Putamen (tissue), 1 donor: ENCODE measurements around the gene ZNF184.

ENCODE experiments used
- DNase-seq: peaks from one replicate; pipeline ENCODE4 v3.0.0-alpha.2; 2016; ENCODE audit warnings: low spot score

Gene ZNF184

DNA sequence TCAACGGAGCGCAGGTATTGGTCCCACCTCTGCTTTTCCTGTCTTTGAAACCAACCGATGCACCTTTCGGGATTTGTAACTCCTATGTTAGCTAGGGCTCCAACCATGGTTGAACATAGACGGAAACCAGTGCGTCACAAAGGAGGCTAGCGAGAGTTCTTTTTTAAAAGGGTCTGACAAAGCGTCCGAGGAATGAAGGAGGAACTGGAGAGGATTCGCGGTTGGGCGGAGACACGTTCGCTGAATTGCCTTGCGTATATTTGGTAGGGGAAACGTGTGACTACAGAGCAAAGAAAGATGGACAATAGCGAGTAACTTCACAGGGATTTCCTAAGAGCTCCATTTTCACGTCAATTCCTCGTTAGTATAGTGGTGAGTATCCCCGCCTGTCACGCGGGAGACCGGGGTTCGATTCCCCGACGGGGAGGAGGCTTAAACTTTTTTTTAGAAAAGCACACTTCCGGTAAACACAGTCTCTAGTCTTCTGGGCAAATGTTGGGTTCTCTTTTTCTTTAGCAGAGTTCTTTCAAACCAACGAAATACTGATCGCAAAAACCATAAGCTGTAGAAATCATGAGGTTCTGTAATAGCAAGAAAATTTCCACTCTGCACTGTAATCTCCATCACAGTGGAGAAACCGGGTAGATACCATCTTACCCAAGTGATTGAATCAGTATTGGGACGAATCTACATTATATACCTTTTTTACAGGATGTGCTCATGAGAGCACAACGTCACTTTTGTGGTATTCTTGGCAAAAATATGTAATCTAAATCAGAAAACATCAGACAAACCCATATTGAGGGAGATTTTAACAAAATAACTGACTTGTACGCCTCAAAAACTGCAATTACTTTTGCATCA, 6.6 kb upstream of the ZNF184 start:
- peak; percentile 92 for DNase-seq

DNA sequence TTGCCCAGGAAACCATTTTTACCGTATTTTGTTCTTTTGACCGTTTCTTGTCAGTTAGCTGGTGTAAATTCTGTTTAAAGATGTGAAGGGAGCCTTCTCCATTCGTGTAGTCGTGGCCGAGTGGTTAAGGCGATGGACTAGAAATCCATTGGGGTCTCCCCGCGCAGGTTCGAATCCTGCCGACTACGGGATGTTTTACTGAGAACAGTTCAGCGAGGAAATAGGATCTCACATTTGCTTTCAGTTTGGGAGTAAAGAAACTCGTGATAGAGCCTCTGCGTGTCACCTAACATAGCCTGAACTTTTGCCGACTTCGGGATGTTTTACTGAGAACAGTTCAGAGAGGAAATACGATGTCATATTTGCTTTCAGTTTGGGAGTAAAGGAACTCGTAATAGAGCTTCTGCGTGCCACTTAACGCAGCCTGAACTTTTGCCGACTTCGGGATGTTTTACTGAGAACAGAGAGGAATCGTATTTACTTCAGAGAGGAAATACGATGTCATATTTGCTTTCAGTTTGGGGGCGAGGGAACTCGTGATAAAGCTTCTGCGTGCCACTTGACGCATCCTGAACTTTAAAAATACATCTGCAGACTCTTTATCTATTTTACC, 5.9 kb upstream of the ZNF184 start:
- peak; percentile 92 for DNase-seq

DNA sequence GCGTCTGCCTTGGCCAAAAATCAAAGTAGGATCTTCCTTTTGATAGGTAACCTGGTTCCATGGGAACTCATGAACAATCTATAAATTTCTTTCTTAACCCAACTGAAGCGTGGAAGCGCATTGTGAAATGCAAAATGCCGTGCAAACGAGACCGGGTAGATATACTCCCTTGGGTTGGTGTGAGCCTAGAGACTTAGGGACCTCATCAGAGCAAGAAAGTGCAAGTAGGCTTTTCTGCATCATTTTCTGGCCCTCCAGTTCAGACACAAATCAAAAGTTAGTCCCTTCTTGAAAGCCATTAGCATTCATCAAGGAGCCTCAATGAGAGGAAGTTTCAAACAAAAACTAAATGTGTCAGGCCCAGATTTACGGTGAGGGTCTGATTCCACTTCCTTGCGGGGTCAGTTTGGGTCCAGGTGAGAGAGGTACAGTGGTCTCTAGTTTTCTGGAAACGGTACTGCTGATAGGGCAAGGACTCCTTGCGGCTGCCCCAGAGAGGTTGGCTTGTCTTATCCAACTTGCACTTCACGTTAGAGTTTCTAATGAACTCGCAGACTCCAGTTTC, 5.3 kb upstream of the ZNF184 start:
- DNase-seq = no peak

DNA sequence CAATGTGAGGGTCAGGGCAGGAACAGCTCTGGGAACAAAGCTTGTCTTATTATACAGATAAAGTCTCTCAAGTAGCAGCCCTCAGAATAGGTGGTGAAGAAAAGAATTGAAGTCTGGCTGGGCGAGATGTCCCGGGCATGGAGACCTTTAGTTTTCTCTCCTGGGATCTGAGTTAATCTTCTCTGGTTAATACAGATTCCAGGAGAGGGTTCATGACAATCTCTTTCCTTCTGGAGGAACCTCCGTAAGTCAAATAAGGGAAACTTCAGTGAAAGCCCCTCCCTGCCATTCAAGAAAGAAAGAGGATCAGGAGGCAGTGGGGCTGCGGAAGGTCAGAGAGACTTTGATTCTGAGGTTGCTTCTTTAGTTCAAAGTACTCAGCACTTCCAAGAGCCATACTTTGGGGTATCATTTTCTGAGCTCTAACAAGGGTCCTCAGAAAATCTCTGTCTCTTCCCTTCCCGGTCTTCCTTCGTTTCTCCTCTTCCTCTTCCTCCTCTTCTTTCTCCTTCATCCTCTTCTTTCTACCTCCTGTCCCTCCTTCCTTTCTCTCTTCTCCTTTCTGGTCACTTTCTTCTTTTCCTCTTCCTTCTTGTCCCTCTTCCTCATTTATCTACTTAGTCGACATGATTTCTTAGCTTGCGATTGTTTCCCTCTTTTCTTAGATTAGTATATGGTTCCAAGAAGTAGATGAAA, 4.6 kb upstream of the ZNF184 start:
- no peak for DNase-seq

DNA sequence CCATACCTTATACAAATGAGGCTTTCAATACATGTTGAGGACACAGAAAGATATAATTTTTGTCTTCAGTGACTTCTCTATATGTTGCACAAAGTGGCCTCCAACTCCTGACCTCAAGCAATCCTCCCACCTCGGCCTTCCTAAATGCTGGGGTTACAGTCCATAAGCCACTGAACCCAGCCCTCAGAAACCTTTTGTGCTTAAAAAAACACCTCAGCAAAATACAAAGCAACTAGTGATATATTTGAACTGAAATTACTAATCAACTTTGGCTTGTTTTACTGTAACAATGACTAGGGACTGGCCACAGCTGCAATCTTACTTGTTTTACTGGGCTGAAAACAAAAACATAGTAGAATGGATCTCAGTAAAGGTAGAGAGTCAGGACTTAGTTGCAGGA, 3.2 kb upstream of the ZNF184 start:
- DNase-seq = no peak

- DNase-seq = no peak
Observed at GRCh38 chr6:27474672-27475071, 1.8 kb upstream of the ZNF184 start.

GRCh38 chr6:27474172-27474465, 1.2 kb upstream of the ZNF184 start:
- DNase-seq = no peak

DNA sequence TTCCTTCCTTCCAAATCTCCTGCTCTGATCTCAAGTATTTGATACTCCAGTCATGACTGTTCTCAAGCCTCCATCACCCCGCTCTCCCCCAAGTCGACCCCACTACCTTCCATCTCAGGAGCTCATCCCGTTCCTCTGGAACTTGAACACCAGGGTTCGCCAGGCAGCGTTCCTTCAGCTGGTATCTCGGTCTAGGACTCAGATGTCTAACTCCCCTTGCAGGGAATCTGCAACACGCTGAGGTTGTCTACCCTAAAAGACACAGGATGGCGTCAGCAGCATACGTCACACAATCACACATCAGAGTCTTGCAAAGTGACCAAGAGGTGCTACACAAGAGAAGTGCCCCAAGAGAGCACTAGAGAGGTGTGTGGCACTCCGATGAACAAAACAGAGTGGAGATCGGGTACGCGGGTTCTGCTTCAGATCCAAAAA, 706 bp downstream of the ZNF184 start:
- DNase-seq = peak; percentile 41

DNA sequence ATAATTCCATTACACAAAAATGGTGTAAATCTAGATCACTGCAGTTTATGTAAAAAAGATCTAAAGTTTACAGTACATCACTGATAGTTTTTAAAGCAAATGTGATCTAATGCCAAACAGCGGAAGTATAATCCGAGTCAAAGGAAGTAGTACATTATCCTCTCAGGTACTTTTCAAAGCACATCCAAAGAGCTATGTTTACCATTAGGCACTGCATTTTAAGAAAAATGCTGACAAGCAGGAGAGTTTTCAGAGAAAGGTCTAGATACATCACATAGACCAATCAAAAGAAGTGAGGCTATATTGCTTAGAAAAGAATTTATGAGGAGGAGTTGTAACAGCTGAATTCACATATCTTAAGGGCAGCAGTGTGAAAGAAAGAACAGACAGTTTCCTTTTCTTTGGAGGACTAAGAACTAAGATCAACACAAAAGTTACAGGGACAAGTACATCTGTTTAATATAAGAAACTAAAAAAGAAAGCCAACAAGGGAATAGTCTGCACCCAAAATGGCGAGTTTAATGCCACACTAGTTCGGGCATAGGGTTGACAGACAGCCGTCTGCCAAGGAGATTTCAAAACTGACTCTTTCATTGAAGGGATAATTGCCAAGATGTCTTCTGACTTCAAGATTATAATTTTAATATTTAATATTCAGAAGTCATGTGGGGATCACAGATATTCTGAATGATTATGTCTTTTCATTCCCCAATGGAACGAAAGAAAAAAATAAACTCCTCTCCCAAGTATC, 1.4 kb downstream of the ZNF184 start:
- DNase-seq = no peak

DNA sequence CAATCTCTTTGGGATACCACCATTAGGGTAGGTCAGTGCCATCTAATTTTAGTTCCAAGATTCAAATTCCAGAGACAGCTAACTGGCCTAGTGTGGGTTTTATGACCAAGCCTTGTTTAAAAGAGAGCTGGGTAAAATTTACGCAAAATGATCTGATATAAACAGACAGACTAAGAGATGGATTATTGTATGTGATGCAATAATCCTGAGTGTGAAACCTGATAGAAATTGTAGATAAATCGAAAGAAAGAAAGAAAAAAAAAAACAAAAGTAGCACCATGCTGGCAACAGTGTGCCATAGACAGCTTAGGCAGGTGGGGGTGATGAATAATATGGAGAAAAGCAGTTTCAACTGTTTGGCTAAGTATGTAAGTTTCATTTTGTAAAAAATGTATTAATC, 2.9 kb downstream of the ZNF184 start:
- DNase-seq = no peak

GRCh38 chr6:27468334-27468733, 4.6 kb downstream of the ZNF184 start:
- no peak for DNase-seq

DNA sequence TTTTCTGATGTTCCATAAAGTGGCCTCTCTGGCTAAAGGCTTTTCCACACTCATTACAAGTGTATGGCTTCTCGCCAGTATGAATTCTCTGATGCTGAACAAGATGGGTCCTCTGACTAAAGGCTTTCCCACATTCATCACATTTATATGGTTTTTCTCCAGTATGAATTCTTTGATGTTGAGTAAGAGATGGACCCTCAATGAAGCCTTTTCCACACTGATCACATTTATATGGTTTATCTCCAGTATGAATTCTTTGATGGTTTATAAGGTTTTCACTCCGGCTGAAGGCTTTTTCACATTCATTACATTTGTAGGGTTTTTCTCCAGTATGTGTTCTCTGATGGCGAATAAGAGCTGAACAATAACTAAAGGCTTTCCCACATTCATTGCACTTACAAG, 20.4 kb downstream of the ZNF184 start:
- DNase-seq = no peak

DNA sequence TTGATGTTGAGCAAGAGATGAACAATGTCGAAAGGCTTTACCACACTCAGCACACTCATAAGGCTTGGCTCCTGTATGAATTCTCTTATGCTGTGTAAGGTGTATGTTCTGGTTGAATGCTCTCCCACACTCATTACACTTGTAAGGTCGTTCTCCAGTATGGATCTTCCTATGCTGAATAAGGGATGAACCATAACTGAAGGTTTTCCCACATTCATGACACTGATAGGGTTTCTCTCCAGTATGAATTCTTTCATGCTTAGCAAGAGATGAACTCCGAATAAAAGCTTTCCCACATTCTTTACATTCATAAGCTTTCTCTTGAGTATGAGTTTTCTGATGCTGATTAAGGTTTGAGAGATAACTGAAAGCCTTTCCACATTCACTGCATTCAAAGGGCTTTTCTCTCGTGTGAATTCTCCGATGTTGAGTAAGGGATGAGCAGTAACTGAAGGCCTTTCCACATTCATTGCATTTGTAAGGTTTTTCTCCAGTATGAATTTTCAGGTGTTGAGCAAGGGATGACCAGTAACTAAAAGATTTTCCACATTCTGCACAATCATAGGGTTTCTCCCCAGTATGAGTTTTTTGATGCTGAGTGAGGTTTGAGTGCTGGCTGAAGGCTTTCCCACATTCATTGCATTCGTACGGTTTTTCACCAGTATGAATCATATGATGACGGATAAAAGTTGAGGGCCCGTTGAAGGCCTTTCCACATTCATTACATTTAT, 21.1 kb downstream of the ZNF184 start:
- no peak for DNase-seq

- DNase-seq = no peak
Observed at GRCh38 chr6:27448456-27448855, 24.4 kb downstream of the ZNF184 start.

DNA sequence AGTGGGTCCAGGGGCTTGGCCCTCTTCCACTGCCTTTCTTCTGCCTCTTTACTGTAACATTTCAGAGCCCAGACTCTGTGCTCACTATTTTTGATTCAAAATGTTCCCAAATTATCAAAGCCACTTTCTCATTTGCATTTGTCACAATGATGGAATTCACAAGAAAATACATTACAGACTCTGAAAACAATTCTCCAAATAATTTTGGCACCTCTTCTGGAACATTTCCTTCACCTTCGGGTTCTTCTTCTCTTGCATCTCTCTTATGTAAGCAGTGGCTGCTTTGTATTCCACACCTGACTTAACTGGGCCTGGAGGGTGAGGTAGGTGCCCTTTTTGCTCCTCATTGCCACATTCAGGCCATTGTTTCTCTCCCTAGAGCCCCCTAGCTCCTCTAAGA, 30.0 kb downstream of the ZNF184 start:
- DNase-seq = no peak

DNA sequence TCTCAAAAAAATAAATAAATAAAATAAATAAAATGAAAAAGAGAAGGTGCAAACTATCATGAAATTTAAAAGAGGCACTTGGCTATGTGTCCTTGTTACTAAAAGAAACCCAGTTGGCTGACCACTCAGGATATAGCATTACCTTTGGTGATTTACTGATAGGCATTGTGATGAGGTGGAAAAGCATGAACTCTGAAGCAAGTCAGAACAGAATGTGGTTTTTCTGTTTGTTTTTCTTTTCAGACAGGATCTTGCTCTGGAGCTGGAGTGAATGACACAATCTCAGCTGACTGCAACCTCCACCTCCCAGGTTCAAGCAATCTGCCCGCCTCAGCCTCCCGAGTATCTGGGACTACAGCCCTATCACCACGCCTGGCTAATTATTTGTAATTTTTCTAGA, 31.9 kb downstream of the ZNF184 start:
- DNase-seq = no peak

DNA sequence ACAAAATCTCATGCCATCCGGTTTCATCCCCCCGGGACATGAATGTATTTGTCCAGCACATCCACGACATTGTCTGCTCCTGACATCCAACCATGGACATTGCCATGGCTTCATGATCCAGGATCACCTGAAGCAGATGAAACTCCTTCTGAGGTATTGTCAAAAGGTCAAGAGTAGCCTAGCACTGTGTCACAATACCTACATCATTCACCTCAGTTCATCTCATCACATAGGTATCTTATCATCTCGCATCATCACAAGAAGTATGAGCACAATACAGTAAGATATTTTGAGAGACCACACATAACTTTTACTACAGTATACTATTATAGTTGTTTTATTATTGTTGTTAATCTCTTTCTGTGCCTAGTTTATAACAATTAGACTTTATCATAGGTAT, 33.5 kb downstream of the ZNF184 start:
- no peak for DNase-seq

- no peak for DNase-seq
Observed at GRCh38 chr6:27433714-27434113, 39.2 kb downstream of the ZNF184 start.

GRCh38 chr6:27428966-27429365, 43.9 kb downstream of the ZNF184 start:
- no peak for DNase-seq

GRCh38 chr6:27428502-27428901, 44.4 kb downstream of the ZNF184 start:
- no peak for DNase-seq

DNA sequence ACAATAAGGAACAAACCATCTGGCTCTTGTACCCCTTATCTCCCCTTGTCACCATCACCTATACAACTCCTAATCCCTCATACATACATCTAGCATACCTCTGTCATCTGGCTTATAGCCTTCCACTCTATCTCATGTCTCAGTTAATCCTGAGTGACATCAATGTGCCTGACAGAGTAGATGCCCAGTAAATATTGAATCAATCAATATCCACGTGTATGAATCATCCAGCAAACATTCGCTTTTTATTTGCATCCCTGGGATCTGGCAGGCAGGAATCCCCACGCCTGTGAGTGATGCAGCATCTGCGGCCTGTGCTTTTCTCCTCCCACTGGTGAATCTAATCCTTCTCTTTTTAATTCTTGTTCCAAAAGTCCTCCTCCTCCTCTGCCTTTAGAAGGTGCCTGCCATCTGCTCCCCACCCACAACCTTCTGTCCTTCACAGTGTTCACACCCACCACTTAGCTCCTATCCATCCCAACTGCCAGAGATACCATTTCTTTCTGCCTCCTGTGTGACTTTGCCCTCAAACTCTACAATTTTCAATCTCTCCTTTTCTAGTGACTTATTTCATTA, 46.8 kb downstream of the ZNF184 start:
- peak; percentile 74 for DNase-seq
